Vagina (tissue), 2 donors: ENCODE results near the gene CCDC182. TPM values are rescaled to one million over a fixed set of nuclear protein-coding genes. Genes with fewer than 3 reads are reported as not detected.

ENCODE experiments used
- DNase-seq, 2 donors: peaks; one replicate each; pipeline ENCODE4 v3.0.0-alpha.2; 2017; ENCODE audit errors: extremely low spot score in 2 of 2
- H3K27ac ChIP-seq: fragments of 200-600 bp; sonication (generic); one replicate; pipeline ENCODE4 v1.5.1; 2019
- H3K27me3 ChIP-seq: fragments of 200-600 bp; sonication (generic); one replicate; pipeline ENCODE4 v1.5.1; 2019
- H3K36me3 ChIP-seq, 2 donors: fragments of 200-600 bp; sonication (generic); one replicate each; pipeline ENCODE4 v1.5.1; 2017 to 2019
- H3K4me1 ChIP-seq: fragments of 200-600 bp; sonication (generic); one replicate; pipeline ENCODE4 v1.5.1; 2019
- H3K4me3 ChIP-seq, 2 donors: fragments of 200-600 bp; sonication (generic); 1 replicate in 1 of 2; 2 replicates in 1 of 2; pipeline ENCODE4 v1.5.1; 2016 to 2019
- H3K9me3 ChIP-seq: fragments of 200-600 bp; sonication (generic); one replicate; pipeline ENCODE4 v1.5.1; 2019
- CTCF ChIP-seq, 3 experiments: fragments of 450-650 bp in 2 of 3; fragments of 200-600 bp in 1 of 3; sonication (generic) in 1 of 3; IDR thresholded peaks; one replicate each; pipeline ENCODE4 v1.5.1; 2017 to 2019; ENCODE audit warnings: antibody characterized with exemption in 3 of 3, mild to moderate bottlenecking in 2 of 3, moderate library complexity in 2 of 3
- POLR2A ChIP-seq, 2 donors: fragments of 450-650 bp; IDR thresholded peaks; one replicate each; pipeline ENCODE4 v1.6.1; 2017; ENCODE audit warnings: antibody characterized with exemption in 2 of 2, mild to moderate bottlenecking in 2 of 2, moderate library complexity in 2 of 2
- POLR2AphosphoS5 ChIP-seq, 2 donors: sonication (generic); formaldehyde crosslinking; IDR thresholded peaks; one replicate each; pipeline ENCODE4 v1.9.0; 2017; ENCODE audit warnings: antibody characterized with exemption in 2 of 2, mild to moderate bottlenecking in 2 of 2, low read depth in 1 of 2; ENCODE audit not compliant: insufficient read depth in 1 of 2
- intact Hi-C: fragments of 100-400 bp; cut with DNase I; formaldehyde crosslinking; loops from one replicate; pipeline ENCODE4 v1.15.1; 2023
- total RNA-seq: library from RNA; depleted of rRNA; stranded (reverse); fragments of >200 nt; gene quantifications from one replicate; pipeline ENCODE4 v1.2.3, GENCODE V29; 2016

The CCDC182 gene
- total RNA-seq, 1 donor from 2014 or later = not detected

- no peaks in the 10 kb centered on the region for H3K27me3 ChIP-seq
- intact Hi-C loops = loop anchor here (10.0 kb wide), 1 partner anchor 495 kb away; no protein-coding TSS in a partner anchor
- no peaks in the 10 kb centered on the region for H3K36me3 ChIP-seq
- no peak overlapping the region for H3K27ac ChIP-seq
- no peak for DNase-seq
- no peak for TF ChIP-seq POLR2A (IDR thresholded peaks at IDR 0.05)
- no peak for TF ChIP-seq POLR2AphosphoS5 (IDR thresholded peaks at IDR 0.05; ENCODE audit: insufficient read depth in 1 of 2, low read depth in 1 of 2)
- TF ChIP-seq CTCF (IDR thresholded peaks at IDR 0.05) = no peak
- H3K9me3 ChIP-seq = no peaks in the 10 kb centered on the region
- no peak overlapping the region for H3K4me3 ChIP-seq
- H3K4me1 ChIP-seq = no peaks in the 10 kb centered on the region
Measured at GRCh38 chr17:57739402-57740234, 5.5 kb downstream of the CCDC182 start.

GRCh38 chr17:57737450-57737849, 7.6 kb downstream of the CCDC182 start:
- no peaks in the 10 kb centered on the region for H3K4me1 ChIP-seq
- no peak overlapping the region for H3K27ac ChIP-seq
- no peak for DNase-seq
- no peaks in the 10 kb centered on the region for H3K27me3 ChIP-seq
- H3K4me3 ChIP-seq = no peak overlapping the region
- TF ChIP-seq POLR2A (IDR thresholded peaks at IDR 0.05) (no peak), POLR2AphosphoS5 (IDR thresholded peaks at IDR 0.05; ENCODE audit: insufficient read depth in 1 of 2, low read depth in 1 of 2) (no peak), CTCF (IDR thresholded peaks at IDR 0.05) (no peak)
- H3K9me3 ChIP-seq = no peaks in the 10 kb centered on the region
- no peaks in the 10 kb centered on the region for H3K36me3 ChIP-seq
- intact Hi-C loops = no loop called here

- intact Hi-C loops = no loop called here
Measured at GRCh38 chr17:57735707-57736106, 9.4 kb downstream of the CCDC182 start.

GRCh38 chr17:57735230-57735629, 9.9 kb downstream of the CCDC182 start:
- intact Hi-C loops = no loop called here
- Histone ChIP-seq H3K36me3 (no peaks in the 10 kb centered on the region), H3K4me1 (no peaks in the 10 kb centered on the region), H3K27ac (no peak overlapping the region), H3K4me3 (no peak overlapping the region), H3K9me3 (no peaks in the 10 kb centered on the region), H3K27me3 (no peaks in the 10 kb centered on the region)
- DNase-seq = no peak
- TF ChIP-seq POLR2A (IDR thresholded peaks at IDR 0.05) (no peak), CTCF (IDR thresholded peaks at IDR 0.05) (no peak), POLR2AphosphoS5 (IDR thresholded peaks at IDR 0.05; ENCODE audit: insufficient read depth in 1 of 2, low read depth in 1 of 2) (no peak)

More at GRCh38 chr17:57735707-57736106, 9.4 kb downstream of the CCDC182 start:
- Histone ChIP-seq H3K27ac (no peak overlapping the region), H3K4me3 (no peak overlapping the region), H3K9me3 (no peaks in the 10 kb centered on the region), H3K4me1 (no peaks in the 10 kb centered on the region), H3K27me3 (no peaks in the 10 kb centered on the region), H3K36me3 (no peaks in the 10 kb centered on the region)
- no peak for DNase-seq
- TF ChIP-seq POLR2A (IDR thresholded peaks at IDR 0.05) (no peak), POLR2AphosphoS5 (IDR thresholded peaks at IDR 0.05; ENCODE audit: insufficient read depth in 1 of 2, low read depth in 1 of 2) (no peak), CTCF (IDR thresholded peaks at IDR 0.05) (no peak)

- H3K9me3 ChIP-seq = no peaks in the 10 kb centered on the region
- H3K4me3 ChIP-seq = no peak overlapping the region
- H3K27me3 ChIP-seq = no peaks in the 10 kb centered on the region
- H3K27ac ChIP-seq = no peak overlapping the region
- intact Hi-C loops = no loop called here
- no peak for DNase-seq
- no peaks in the 10 kb centered on the region for H3K4me1 ChIP-seq
- TF ChIP-seq POLR2AphosphoS5 (IDR thresholded peaks at IDR 0.05; ENCODE audit: insufficient read depth in 1 of 2, low read depth in 1 of 2) (no peak), CTCF (IDR thresholded peaks at IDR 0.05) (no peak), POLR2A (IDR thresholded peaks at IDR 0.05) (no peak)
- H3K36me3 ChIP-seq = no peaks in the 10 kb centered on the region
Measured at GRCh38 chr17:57733085-57733484, 12.0 kb downstream of the CCDC182 start.
